Progenitor cell of endocrine pancreas (in vitro differentiated cells): ENCODE results near the gene PTGR3. TPM values are rescaled to one million over a fixed set of nuclear protein-coding genes. Genes with fewer than 3 reads are reported as not detected.

ENCODE experiments used
- DNase-seq: peaks from one replicate; pipeline ENCODE4 v3.0.0; 2021; ENCODE audit warnings: low spot score; ENCODE audit not compliant: unreplicated experiment
- H3K27ac Mint-ChIP-seq: 2 replicates; pipeline ENCODE4 v1.8.0; 2021; ENCODE audit warnings: mild to moderate bottlenecking, moderate library complexity, mixed read lengths
- H3K27me3 Mint-ChIP-seq: 2 replicates; pipeline ENCODE4 v1.8.0; 2021; ENCODE audit warnings: mixed read lengths
- H3K36me3 Mint-ChIP-seq: 2 replicates; pipeline ENCODE4 v1.8.0; 2022; ENCODE audit warnings: mixed read lengths; ENCODE audit not compliant: insufficient read depth
- H3K4me1 Mint-ChIP-seq: 2 replicates; pipeline ENCODE4 v1.8.0; 2021; ENCODE audit warnings: low read depth, mixed read lengths
- H3K4me3 Mint-ChIP-seq: 2 replicates; pipeline ENCODE4 v1.8.0; 2021; ENCODE audit warnings: low read depth, mild to moderate bottlenecking, moderate library complexity, mixed read lengths
- H3K9me3 Mint-ChIP-seq: 2 replicates; pipeline ENCODE4 v1.8.0; 2021; ENCODE audit warnings: low read depth, mixed read lengths
- CTCF ChIP-seq: fragments of 200-600 bp; sonication (generic); IDR thresholded peaks from one replicate; pipeline ENCODE4 v1.5.0; 2021; ENCODE audit warnings: antibody characterized with exemption, mild to moderate bottlenecking; ENCODE audit not compliant: unreplicated experiment
- total RNA-seq: library from RNA; stranded (reverse); gene quantifications from 2 replicates; pipeline ENCODE4 v1.2.1, GENCODE V29; 2021

Gene PTGR3
- total RNA-seq, 1 donor from 2014 or later = 36.8 TPM

DNA sequence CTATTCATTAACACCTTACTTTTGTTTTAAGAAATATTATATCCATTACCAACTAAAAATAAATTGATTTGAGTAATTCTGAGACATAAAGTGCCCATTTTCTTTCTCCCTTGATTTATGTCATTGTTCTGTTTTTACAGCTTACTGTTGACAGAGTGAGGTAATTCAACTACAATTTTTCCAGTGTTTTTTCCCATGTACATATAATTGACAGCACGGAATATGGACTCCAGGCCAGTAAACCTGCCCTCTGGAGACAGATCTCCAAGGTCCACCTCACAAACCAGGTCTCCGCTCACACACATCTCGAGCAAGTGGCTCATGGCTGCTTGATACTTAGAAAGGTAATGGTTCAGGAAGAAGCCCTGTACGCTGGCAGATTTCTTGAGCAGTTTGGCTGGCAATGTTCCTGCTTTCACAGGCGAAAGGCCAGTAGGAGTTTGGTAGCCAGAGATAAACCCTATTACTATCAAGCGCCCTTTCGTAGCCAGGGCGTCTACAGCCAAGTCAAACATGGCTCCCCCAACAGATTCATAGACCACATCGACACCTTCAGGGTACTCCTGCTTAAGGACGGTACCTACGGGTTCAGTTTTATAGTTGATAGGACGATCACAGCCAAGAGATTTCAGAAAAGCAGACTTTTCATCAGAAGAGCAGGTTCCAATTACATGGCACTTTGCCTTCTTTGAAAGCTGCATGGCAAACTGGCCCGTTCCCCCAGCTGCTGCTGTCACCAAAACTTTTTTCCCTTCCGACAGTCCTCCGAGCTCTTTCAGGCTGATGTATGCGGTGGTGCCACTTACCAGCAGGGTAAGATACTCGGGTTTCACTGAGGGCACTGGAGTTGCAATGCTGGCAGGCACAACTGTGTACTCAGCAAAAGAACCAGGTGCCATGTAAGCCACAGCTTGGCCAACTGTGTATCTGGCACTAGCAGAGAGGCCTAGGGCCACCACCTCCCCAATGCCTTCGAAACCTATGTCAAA lies 7.4 kb downstream of the PTGR3 start:
- H3K36me3 Mint-ChIP-seq = peaks cover 9% of the 10 kb centered on the region
- H3K27ac Mint-ChIP-seq = no peak overlapping the region
- no peaks in the 10 kb centered on the region for H3K9me3 Mint-ChIP-seq
- no peak for DNase-seq
- H3K27me3 Mint-ChIP-seq = peaks cover 18% of the 10 kb centered on the region
- no peak for TF ChIP-seq CTCF
- no peak overlapping the region for H3K4me3 Mint-ChIP-seq
- H3K4me1 Mint-ChIP-seq = peaks cover 20% of the 10 kb centered on the region

- DNase-seq = no peak
- Mint-ChIP-seq H3K27me3 (peaks cover 13% of the 10 kb centered on the region), H3K36me3 (peaks cover 11% of the 10 kb centered on the region), H3K4me1 (peaks cover 13% of the 10 kb centered on the region), H3K9me3 (no peaks in the 10 kb centered on the region), H3K27ac (no peak overlapping the region), H3K4me3 (no peak overlapping the region)
- no peak for TF ChIP-seq CTCF
Measured at GRCh38 chr18:75200605-75201280, 8.2 kb downstream of the PTGR3 start.

DNA sequence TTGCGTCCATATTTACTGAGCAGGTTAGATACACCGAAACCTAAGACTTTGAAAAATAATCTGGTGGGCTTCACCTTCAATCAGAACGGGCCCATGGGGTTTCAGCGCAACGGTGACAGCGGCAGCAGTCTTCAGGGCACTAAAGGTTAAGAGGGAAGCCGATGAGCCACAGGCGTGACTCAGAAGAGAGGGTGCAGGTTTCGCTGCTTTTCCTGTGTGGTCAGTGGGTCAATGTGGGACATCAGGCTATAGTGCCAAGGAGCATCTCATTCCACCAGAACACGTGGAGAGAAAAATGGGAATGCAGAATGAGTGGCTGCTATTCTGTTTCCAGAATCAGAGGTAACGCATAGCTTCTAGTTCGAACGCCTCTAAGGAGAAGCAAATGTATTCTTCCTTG lies 8.9 kb downstream of the PTGR3 start:
- no peak for TF ChIP-seq CTCF
- H3K27ac Mint-ChIP-seq = no peak overlapping the region
- H3K4me3 Mint-ChIP-seq = no peak overlapping the region
- peaks cover 11% of the 10 kb centered on the region for H3K36me3 Mint-ChIP-seq
- DNase-seq = no peak
- H3K27me3 Mint-ChIP-seq = peaks cover 6% of the 10 kb centered on the region
- H3K9me3 Mint-ChIP-seq = no peaks in the 10 kb centered on the region
- H3K4me1 Mint-ChIP-seq = peaks cover 7% of the 10 kb centered on the region

- H3K9me3 Mint-ChIP-seq = no peaks in the 10 kb centered on the region
- H3K36me3 Mint-ChIP-seq = peaks cover 11% of the 10 kb centered on the region
- H3K4me3 Mint-ChIP-seq = no peak overlapping the region
- peaks cover 7% of the 10 kb centered on the region for H3K4me1 Mint-ChIP-seq
- no peak overlapping the region for H3K27ac Mint-ChIP-seq
- H3K27me3 Mint-ChIP-seq = peaks cover 5% of the 10 kb centered on the region
- no peak for TF ChIP-seq CTCF
- no peak for DNase-seq
Measured at GRCh38 chr18:75199327-75199726, 9.6 kb downstream of the PTGR3 start.

DNA sequence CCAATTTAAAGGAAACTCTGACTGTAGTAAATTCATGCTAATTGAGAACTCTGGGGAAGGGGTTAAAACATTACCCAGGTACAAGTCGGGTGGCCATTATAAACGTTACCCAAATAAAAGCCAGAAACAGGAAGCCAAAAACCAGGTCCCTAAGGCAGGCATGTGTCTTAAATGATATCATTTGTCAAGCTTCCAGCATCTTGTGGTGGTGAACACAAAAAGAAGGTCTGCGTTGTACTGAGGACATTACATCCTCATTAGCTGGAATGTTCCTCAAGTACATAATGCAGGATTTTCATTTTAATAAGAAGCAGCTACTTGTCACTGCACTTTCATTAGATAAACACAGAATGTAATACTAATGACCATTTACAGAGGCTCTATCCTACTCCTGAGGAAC lies 10.9 kb downstream of the PTGR3 start:
- Mint-ChIP-seq H3K4me1 (peaks cover 7% of the 10 kb centered on the region), H3K4me3 (no peak overlapping the region), H3K9me3 (no peaks in the 10 kb centered on the region), H3K27me3 (peaks cover 3% of the 10 kb centered on the region), H3K27ac (no peak overlapping the region), H3K36me3 (peaks cover 11% of the 10 kb centered on the region)
- no peak for DNase-seq
- no peak for TF ChIP-seq CTCF
